Frontal cortex (tissue), 4 donors: ENCODE measurements around the gene FOXO1. TPM values are rescaled to one million over a fixed set of nuclear protein-coding genes. Genes with fewer than 3 reads are reported as not detected.

Source experiments
- DNase-seq, 2 donors: peaks; one replicate each; pipeline ENCODE4 v3.0.0; 2012; ENCODE audit warnings: low spot score in 2 of 2
- FAIRE-seq: peaks from 2 replicates; lab custom pipeline; 2012; peaks lifted over from hg19 to GRCh38; lab: Jason Lieb, UNC
- total RNA-seq: library from RNA; depleted of rRNA; stranded (reverse); fragments of >200 nt; gene quantifications from one replicate; pipeline ENCODE4 v1.2.3, GENCODE V29; 2014
- donor health status: control.
- donor health status: control.
- donor health status: control.

Gene FOXO1
- total RNA-seq, 1 donor from 2014 or later, result 9.8 TPM

GRCh38 chr13:40613192-40613818 is 53.1 kb downstream of the FOXO1 start:
- FAIRE-seq, result no peak

DNA sequence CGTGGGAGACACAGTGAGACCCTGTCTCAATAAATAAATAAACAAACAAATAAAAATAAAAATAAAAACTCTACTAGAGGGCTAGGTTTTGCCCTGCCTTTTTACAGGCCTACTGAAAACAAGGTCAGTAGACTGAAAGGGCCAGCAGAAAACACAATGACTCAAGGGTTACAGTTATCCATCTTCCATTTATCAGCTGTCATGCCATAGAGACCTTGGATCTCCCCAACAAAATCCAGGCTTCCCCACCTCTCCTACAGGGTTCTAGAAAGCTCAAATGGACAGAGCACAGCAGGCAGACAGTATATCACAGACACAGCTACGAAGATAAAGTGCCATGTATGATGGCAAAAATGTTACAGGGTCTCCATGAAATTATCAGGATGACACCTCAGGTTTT is 54.4 kb downstream of the FOXO1 start:
- FAIRE-seq (no peak), DNase-seq (no peak)

More at GRCh38 chr13:40613192-40613818, 53.1 kb downstream of the FOXO1 start:
- DNase-seq, result peak in 1 of 2 donors; percentile 15

DNA sequence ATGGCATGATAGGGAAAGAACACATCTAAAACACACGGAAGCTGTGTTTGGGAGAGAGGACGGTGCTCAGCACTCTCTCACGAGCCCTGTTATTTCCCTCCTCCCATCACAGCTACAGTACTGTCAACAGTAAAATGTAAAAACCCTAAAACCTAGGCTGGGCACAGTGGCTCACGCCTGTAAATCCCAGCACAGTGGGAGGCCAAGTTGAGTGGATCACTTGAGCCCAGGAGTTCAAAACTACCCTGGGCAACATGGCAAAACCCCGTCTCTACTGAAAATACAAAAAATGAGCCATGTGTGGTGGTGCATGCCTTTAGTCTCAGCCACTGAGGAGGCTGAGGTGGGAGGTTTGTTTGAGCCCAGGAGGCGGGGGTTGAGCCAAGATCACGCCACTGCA is 54.8 kb downstream of the FOXO1 start:
- no peak for FAIRE-seq
- no peak for DNase-seq

- FAIRE-seq, result no peak
- DNase-seq, result no peak
Measured at GRCh38 chr13:40611004-40611403, 55.4 kb downstream of the FOXO1 start.

DNA sequence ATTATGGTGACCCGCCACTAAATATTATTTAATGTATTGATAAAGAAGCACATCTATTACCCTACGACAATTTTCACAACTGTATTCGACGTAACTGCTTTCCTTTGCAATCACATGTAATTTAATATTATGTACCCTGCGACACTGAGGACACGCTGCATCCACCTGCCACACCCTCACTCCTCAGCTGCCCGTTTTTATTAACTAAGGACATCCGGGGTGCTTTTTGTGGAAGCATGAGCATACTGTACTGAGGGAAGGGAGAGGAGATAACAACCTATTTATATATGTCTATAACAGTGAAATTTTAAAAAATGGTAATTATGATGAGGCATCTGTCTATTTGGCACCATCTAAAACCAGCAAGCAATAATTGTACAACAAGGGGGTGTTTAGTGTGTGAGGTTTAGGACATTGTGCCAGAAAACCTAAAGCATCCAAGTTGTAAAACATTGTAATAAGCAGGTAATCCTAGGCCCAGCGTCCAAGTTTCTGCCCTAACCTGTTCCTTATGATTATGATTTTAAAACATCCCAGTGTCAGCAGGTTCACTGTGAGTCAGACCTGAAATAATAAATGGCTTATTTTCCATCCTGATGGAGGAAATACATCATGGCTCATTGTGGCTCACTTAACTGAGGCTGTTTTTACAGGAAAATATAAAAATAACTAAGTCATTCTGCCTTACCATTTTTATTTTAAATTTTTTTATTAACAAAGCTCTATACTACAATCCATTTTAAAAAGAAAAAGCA is 56.3 kb downstream of the FOXO1 start:
- FAIRE-seq (no peak), DNase-seq (no peak)

DNA sequence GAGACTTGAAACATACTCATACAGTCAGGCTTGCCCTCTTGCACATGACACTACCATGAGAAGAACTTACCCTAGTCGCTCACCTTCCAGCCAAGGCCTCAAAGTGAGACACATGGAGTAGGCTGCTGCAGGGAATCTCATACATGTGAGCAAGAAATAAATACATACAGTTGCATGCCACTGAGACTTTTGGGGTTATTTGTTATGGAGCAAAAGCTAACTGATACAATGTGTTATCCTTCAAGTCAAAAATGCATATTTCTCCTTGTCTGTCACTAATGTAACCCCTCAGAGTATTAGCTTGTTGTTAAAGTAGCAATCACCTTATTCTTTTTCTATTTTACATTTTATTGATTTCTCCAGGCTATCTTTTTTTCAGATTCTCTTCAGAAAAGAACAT is 58.1 kb downstream of the FOXO1 start:
- FAIRE-seq, result no peak
- DNase-seq, result no peak

DNA sequence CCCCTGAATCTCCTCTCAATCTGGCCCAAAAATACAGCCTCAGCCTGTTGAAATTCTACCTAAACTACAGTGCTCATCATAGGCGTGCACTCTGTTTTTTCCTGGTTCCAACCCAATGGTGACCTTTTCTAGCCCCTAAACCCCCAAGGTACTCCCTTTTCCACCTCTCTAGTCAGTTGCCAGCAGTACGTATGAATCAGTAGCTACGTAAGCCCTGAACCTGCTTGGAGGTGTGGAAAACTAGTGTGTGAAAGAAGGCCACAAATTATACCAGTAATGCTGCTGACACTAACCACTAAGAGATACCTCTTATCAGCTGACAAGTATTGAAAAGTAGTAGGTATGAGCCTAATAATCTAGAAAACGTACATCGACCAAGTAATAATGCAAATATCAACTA is 60.9 kb downstream of the FOXO1 start:
- FAIRE-seq (no peak), DNase-seq (no peak)

- FAIRE-seq, result no peak
- DNase-seq, result no peak
Measured at GRCh38 chr13:40604135-40604534, 62.3 kb downstream of the FOXO1 start.

DNA sequence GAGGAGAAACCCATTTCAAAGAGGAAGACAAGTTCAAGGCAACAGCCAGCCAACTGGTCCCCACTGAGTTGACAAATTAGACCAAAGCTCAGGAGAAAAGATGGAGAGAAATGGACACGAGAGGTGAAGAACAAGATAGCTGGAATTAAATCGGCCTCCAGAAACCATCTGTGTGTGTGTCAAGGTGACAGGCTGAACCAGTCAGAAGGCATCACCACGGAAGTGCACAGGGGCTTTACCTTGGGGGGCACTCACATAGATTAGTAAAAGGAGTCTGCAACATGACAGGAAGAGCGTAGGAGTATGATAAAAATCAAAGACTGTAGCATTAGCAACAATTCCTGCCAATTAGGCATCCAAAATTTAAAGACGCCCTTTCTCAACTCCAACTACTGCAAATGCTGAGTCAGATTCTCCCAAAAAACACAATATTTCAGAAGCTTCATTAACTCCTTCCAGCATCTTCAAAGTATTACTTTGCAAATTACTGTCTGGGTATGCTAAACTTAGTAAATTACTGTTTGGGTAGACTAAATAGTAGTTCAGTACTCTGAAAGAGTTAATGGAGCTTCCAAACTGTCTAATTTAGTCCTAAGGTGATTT is 66.2 kb downstream of the FOXO1 start:
- DNase-seq, result no peak
- FAIRE-seq, result no peak

GRCh38 chr13:40599747-40600146 is 66.7 kb downstream of the FOXO1 start:
- FAIRE-seq, result no peak
- DNase-seq, result no peak

GRCh38 chr13:40599124-40599523 is 67.3 kb downstream of the FOXO1 start:
- FAIRE-seq (no peak), DNase-seq (no peak)

DNA sequence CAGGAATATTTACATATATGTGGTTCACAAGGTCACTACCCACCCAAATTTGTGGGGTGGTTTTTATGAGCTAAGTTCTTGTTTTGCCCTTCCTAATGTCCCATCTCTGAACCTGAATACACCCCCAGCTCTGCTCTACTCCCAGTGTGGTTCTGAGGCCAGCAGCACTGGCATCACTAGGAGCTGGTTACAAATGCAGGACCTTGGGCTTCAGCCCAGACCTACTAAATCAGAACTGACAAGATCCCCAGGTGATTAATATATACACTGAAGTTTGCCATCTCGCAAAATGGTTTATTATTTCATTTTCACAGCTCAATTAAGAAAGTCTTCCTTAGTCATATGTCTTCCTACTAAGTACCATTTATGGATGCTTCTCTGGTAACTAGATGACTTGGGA is 67.9 kb downstream of the FOXO1 start:
- FAIRE-seq, result no peak
- DNase-seq, result no peak

- FAIRE-seq (no peak), DNase-seq (no peak)
Measured at GRCh38 chr13:40597735-40598365, 68.6 kb downstream of the FOXO1 start.

DNA sequence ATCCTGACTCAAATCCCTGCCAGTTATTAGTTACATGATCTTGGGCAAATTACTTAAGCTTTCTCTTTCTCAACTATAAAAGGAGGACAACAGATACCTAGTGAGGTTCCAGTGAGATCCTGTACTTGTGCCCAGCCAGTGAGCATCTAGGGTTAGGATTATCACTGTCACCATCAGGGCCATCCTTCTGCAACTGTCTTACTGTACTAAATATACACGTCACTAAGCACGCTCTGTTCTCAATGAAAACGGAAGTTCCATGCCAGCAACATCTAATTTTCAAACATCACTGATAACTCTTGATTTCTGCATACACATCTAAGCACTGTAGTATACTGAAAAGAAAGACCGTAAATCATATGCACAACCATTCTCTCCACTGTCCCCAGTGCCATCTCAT is 70.0 kb downstream of the FOXO1 start:
- DNase-seq, result no peak
- no peak for FAIRE-seq

DNA sequence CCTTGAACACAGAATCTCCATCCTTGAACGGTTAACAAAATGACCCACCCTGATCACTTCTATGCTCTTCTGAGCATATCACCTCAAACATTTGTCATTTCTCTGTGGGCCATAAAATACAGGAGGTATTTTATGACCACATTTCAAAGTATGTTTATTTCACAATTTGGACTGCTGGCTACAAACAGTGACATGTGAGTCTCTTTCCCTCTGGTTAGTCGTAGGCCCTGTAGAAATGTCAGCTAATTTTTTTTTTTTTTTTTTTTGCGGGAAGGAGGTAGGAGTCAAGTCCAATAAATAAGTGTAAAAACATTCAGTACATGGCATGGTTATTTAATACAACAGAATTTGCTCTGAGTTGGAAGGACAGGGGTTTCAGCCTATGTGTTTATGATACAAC is 70.7 kb downstream of the FOXO1 start:
- DNase-seq (no peak), FAIRE-seq (no peak)

DNA sequence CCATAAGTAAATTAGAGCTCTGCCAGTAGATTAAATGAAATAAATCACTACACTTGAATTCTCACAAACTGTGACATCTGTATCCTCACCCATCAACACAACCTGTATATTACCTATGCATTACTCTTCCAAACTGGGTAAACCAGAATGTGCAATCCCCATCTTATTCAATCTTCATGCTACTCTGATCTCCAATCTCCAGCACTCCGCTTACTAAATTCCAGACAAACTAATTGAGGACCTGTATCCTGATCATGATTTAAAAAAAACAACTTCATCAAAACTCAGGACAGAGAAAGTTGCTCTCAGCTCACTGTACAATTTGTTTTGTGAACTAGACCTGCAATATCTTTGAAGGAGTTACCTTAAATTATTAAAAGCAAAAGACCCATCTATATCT is 74.4 kb downstream of the FOXO1 start:
- FAIRE-seq (no peak), DNase-seq (no peak)

DNA sequence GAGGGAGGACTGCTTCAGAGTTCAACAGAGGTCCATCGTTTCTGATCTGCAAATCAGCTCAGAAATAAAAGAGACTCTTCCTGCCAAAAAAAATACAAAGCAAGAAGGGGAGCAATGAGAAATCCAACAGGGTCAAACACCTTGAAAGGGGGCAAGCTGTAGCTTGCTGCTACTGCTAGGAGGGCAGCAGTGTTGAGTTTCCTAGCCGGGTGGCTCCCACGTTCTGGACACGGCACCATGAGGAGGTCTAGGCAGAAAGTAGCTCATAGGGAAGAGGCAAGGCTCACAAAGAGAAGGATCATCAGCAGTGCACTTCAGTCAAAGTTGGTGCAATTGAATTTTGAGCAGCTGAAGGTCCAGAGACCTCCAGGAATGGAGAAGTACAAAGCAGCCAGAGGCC is 75.3 kb downstream of the FOXO1 start:
- DNase-seq (no peak), FAIRE-seq (no peak)

- FAIRE-seq, result no peak
- DNase-seq, result no peak
Measured at GRCh38 chr13:40590112-40590862, 76.2 kb downstream of the FOXO1 start.

- peak; percentile 23 for FAIRE-seq
- peak; percentile 6 to 36 for DNase-seq
Measured at GRCh38 chr13:40589285-40590109, 76.9 kb downstream of the FOXO1 start.
